ENCODE results near the gene SLC9A3.
A peak's percentile ranks its signal among the peaks of the same experiment; 100 is the strongest.

The SLC9A3 gene

GRCh38 chr5:518721-519120, 5.5 kb downstream of the SLC9A3 start:
- H3K27ac ChIP-seq: no peak overlapping the region
- H3K4me2 ChIP-seq: no peak overlapping the region
- no peak overlapping the region for H3K4me3 ChIP-seq
- H3K36me3 ChIP-seq: no peaks in the 10 kb centered on the region
- peaks cover 14% of the 10 kb centered on the region; the same call in 1 of the 2 replicates for H4K20me1 ChIP-seq
- H3K4me1 ChIP-seq: peaks cover 45% of the 10 kb centered on the region
- H3K27me3 ChIP-seq: peaks cover 30% of the 10 kb centered on the region
- no peak overlapping the region for H3K9ac ChIP-seq
- TF ChIP-seq Cebpa-rat (IDR thresholded peaks at IDR 0.05): no peak
- no peaks in the 10 kb centered on the region for H3K9me3 ChIP-seq

DNA sequence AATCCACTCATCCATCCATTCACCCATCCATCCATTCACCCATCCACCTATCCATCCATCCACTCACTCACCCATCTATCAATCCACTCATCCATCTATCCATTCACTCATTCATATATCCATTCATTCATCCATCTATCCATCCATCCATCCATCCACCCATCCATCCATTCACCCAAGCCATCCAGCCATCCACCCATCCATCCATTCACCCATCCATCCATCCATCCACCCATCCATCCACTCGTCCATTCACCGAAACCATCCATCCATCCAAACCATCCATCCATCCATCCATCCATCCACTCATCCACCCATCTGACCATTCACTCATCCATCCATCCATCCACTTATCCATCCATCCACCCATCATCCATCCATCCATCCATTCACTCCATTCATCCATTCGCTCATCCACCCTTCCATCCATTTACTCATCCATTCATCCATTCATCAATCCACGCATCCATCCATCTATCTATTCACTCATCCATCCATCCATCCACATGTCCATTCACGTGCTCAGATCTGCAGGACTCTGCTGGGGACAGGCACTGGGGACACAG, 6.6 kb downstream of the SLC9A3 start:
- no peak overlapping the region for H3K4me3 ChIP-seq
- 0 out of 2 replicates have a peak, but pooled peaks cover 3% of the 10 kb centered on the region for H4K20me1 ChIP-seq
- peaks cover 19% of the 10 kb centered on the region for H3K27me3 ChIP-seq
- H3K36me3 ChIP-seq: no peaks in the 10 kb centered on the region
- peaks cover 50% of the 10 kb centered on the region for H3K4me1 ChIP-seq
- no peak overlapping the region for H3K27ac ChIP-seq
- no peak overlapping the region for H3K4me2 ChIP-seq
- TF ChIP-seq Cebpa-rat (IDR thresholded peaks at IDR 0.05): no peak
- H3K9me3 ChIP-seq: no peaks in the 10 kb centered on the region
- H3K9ac ChIP-seq: no peak overlapping the region

DNA sequence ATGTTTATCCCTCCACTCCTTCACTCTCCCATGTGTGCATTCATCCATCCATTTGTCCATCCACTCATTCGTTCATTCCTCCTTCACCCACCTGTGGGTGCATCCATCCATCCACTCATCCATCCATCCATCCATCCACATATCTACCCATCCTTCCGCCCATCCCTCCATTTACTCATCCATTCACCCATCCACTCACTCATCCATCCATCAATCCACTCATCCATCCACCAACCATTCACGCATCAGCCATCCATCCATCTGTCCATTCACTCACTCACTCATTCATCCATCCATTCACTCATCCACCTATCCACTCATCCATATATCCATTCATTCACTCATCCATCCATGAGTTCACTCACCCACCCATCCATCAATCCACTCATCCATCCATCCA, 7.3 kb downstream of the SLC9A3 start:
- Histone ChIP-seq H3K27me3 (peaks cover 13% of the 10 kb centered on the region), H3K36me3 (no peaks in the 10 kb centered on the region), H3K9ac (no peak overlapping the region), H3K27ac (no peak overlapping the region), H3K4me2 (no peak overlapping the region), H3K4me1 (peaks cover 43% of the 10 kb centered on the region), H4K20me1 (0 out of 2 replicates have a peak, but pooled peaks cover 3% of the 10 kb centered on the region), H3K9me3 (no peaks in the 10 kb centered on the region), H3K4me3 (no peak overlapping the region)
- TF ChIP-seq Cebpa-rat (IDR thresholded peaks at IDR 0.05): no peak

DNA sequence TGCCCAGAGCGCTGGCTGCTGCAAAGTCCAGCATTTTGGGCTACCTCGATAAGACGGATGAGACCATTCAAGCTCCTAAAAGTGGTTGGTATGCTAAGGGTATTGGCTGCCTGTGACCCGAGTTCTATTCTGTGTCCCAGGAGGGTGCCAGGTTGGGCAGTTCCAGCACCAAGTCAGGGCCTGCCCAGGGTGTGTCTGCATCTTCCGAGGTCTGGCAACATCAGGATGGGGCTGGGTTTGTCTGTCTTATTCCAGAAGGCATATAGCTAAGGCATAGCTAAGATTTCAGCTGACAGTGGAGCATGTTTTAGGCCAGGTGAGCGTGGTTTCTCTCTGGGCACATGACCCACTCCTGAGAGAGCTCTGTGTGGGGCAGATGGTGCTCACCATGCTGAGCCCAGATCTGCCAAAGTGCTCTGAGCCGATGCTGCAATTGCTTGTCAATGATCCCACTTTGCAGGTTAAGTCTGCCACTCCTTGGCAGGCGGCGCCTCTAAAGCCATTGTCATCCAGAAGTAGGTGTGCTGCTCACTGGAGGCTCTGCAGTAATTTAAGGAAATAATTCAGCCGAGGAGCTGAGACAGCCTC, 7.8 kb downstream of the SLC9A3 start:
- Histone ChIP-seq H3K27me3 (peaks cover 7% of the 10 kb centered on the region), H4K20me1 (0 out of 2 replicates have a peak, but pooled peaks cover 3% of the 10 kb centered on the region), H3K4me2 (no peak overlapping the region), H3K4me3 (no peak overlapping the region), H3K9ac (no peak overlapping the region), H3K9me3 (no peaks in the 10 kb centered on the region), H3K4me1 (peaks cover 38% of the 10 kb centered on the region), H3K27ac (no peak overlapping the region), H3K36me3 (no peaks in the 10 kb centered on the region)
- no peak for TF ChIP-seq Cebpa-rat (IDR thresholded peaks at IDR 0.05)

DNA sequence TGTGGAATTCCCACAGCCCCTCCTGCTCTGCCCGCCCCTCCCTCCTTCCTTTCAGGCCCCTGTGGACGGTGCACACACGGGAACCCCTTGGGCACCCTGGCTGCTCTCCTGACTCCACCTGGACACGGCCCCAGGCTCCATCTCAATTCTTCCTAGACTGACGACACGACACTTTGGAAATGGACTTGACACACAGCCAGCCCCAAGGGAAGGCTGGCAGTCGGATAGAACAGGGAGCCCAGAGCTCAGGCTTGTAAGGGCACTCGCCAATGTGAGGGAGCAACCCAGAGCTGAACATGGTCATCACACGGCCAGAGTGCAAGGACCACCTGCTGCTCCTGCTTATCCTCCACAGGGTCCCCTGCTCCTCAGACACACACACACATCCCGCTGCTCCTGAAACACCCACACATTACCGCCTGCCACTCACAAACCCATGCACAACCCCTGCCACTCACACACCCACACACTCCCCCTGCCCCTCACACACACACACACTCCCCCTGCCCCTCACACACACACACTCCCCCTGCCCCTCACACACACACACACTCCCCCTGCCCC, 8.9 kb downstream of the SLC9A3 start:
- Histone ChIP-seq H4K20me1 (no peaks in the 10 kb centered on the region), H3K9ac (no peak overlapping the region), H3K27me3 (no peaks in the 10 kb centered on the region), H3K27ac (no peak overlapping the region), H3K9me3 (no peaks in the 10 kb centered on the region), H3K4me2 (no peak overlapping the region), H3K4me1 (peaks cover 27% of the 10 kb centered on the region), H3K36me3 (no peaks in the 10 kb centered on the region), H3K4me3 (no peak overlapping the region)
- TF ChIP-seq Cebpa-rat (IDR thresholded peaks at IDR 0.05): no peak

- Histone ChIP-seq H3K4me3 (no peak overlapping the region), H3K4me2 (peak overlapping the region; percentile 71), H4K20me1 (no peaks in the 10 kb centered on the region), H3K9ac (no peak overlapping the region), H3K36me3 (no peaks in the 10 kb centered on the region), H3K27me3 (no peaks in the 10 kb centered on the region), H3K4me1 (peaks cover 28% of the 10 kb centered on the region), H3K9me3 (no peaks in the 10 kb centered on the region), H3K27ac (no peak overlapping the region)
- TF ChIP-seq Cebpa-rat (IDR thresholded peaks at IDR 0.05): no peak
Observed at GRCh38 chr5:514673-515072, 9.6 kb downstream of the SLC9A3 start.

GRCh38 chr5:514101-514485, 10.2 kb downstream of the SLC9A3 start:
- Histone ChIP-seq H4K20me1 (no peaks in the 10 kb centered on the region), H3K9ac (peak overlapping the region; percentile 48; the same call in 1 of the 2 replicates), H3K4me3 (no peak overlapping the region), H3K4me2 (peak overlapping the region; percentile 71), H3K27ac (peak overlapping the region; percentile 27; the same call in 1 of the 2 replicates), H3K4me1 (peaks cover 31% of the 10 kb centered on the region), H3K27me3 (no peaks in the 10 kb centered on the region), H3K36me3 (no peaks in the 10 kb centered on the region), H3K9me3 (no peaks in the 10 kb centered on the region)
- TF ChIP-seq Cebpa-rat (IDR thresholded peaks at IDR 0.05): no peak

GRCh38 chr5:513216-514100, 10.8 kb downstream of the SLC9A3 start:
- H3K27ac ChIP-seq: peak overlapping the region; percentile 27; the same call in 1 of the 2 replicates
- H3K9ac ChIP-seq: peak overlapping the region; percentile 48; the same call in 1 of the 2 replicates
- TF ChIP-seq Cebpa-rat (IDR thresholded peaks at IDR 0.05): no peak
- no peaks in the 10 kb centered on the region for H3K27me3 ChIP-seq
- H3K9me3 ChIP-seq: peaks cover under 1% of the 10 kb centered on the region
- H3K4me1 ChIP-seq: peaks cover 36% of the 10 kb centered on the region
- no peaks in the 10 kb centered on the region for H3K36me3 ChIP-seq
- no peaks in the 10 kb centered on the region for H4K20me1 ChIP-seq
- H3K4me2 ChIP-seq: peak overlapping the region; percentile 71
- H3K4me3 ChIP-seq: no peak overlapping the region

GRCh38 chr5:511476-511875, 12.8 kb downstream of the SLC9A3 start:
- Histone ChIP-seq H3K4me1 (peaks cover 36% of the 10 kb centered on the region), H3K4me3 (no peak overlapping the region), H3K27me3 (no peaks in the 10 kb centered on the region), H3K4me2 (no peak overlapping the region), H3K9me3 (peaks cover 17% of the 10 kb centered on the region), H3K9ac (no peak overlapping the region), H3K27ac (no peak overlapping the region), H3K36me3 (no peaks in the 10 kb centered on the region), H4K20me1 (no peaks in the 10 kb centered on the region)
- no peak for TF ChIP-seq Cebpa-rat (IDR thresholded peaks at IDR 0.05)

All from BLaER1 (cell line).